Activated T-cell treated with anti-CD3 and anti-CD28 coated beads, Interleukin-2, amount 50 U/mL, for 1 hour (primary cell): Measurements from ENCODE around the gene MITF.

Experiments used
- DNase-seq: peaks from one replicate; pipeline ENCODE4 v3.0.0-alpha.2; 2020

Gene MITF

GRCh38 chr3:69983546-69984265 lies 244.4 kb downstream of the MITF start:
- DNase-seq = no peak

- DNase-seq = no peak
These were observed 246.0 kb downstream of the MITF start for GRCh38 chr3:69985266-69985665.

- DNase-seq = no peak
These were observed 247.2 kb downstream of the MITF start for GRCh38 chr3:69986419-69986818.

GRCh38 chr3:69987833-69988232 lies 248.6 kb downstream of the MITF start:
- no peak for DNase-seq

- DNase-seq = no peak
These were observed 254.5 kb downstream of the MITF start for GRCh38 chr3:69993757-69994156.

DNA sequence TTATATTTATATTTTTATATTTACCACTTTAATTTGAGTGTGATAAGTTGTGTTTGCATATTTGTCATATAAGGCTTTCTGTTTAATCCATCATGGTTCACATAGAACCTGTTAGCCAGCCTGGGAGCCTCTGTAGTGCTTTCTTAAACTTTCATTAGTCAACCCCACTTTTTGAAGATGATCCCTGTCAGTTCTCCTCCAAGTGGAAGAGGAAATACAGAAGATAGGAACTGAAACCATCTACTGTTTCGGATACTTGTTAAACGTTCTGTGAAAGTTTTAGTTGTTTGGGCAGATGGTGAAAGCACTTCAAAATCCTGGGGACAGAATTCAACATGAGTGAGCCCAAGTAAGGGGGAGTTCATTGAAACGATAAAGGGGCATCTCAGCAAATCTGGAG lies 255.7 kb downstream of the MITF start:
- DNase-seq = no peak

- DNase-seq = no peak
These were observed 258.5 kb downstream of the MITF start for GRCh38 chr3:69997631-69998307.

GRCh38 chr3:69998759-69999139 lies 259.5 kb downstream of the MITF start:
- DNase-seq = no peak

DNA sequence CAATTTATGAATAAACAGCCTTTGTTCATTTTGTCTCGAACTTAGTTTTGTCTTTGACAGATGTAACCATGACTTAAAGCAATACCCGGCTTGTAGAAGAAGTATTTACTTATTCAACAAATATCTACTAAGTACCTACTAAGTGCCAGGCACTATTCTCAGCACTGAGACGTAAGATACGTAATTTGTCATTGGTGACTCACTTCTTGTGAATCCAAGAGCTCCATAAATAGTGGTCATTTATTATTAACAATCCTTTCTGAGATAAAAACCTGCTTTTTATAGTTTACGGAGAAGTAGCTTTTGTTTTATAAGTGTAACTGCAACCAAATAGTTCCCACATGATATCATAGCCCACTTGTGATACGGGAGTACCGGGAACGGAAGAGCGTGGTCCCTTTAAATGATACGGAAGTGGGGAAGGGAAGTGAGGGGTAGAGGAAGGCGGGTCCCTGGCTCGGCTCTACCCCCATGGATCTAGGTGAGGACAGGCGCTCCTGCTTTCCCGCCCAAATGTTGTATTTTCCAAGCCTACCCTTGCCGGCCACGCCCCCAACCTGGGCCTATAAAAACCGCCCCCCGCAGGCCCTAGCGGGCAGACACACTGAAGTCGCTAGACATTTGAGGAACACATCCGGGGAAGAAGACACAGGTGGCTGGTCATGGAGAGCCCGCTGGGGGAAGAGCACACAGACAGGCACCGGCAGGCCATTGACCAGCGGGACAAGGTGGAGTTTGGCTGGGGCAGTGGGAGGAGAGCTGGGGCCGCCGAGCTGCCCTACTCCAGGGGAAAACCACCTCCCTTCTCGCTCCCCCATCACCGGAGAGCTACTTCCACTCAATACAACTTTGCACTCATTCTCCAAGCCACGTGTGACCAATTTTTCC lies 260.1 kb downstream of the MITF start, which contains the start of gene SAMMSON:
SAMMSON (plus strand) TSS at position 594 of the 888 bp plus-strand sequence.
- DNase-seq = no peak

DNA sequence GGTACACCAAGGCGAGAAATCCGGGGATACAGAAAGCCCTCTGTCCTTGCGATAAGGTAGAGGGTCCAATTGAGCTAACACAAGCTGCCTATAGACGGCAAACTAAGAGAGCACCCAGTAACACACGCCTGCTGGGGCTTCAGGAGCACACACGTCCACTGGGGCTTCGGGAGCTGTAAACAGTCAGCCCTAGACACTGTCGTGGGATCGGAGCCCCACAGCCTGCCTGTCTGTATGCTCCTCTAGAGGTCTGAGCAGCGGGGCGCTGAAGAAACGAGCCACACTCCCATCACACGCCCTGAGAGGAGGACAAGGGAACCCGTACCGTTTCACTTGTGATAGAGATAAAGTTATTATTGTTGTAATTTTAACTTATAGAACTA lies 260.8 kb downstream of the MITF start:
- no peak for DNase-seq

- DNase-seq = no peak
These were observed 261.4 kb downstream of the MITF start for GRCh38 chr3:70000563-70001081.

DNA sequence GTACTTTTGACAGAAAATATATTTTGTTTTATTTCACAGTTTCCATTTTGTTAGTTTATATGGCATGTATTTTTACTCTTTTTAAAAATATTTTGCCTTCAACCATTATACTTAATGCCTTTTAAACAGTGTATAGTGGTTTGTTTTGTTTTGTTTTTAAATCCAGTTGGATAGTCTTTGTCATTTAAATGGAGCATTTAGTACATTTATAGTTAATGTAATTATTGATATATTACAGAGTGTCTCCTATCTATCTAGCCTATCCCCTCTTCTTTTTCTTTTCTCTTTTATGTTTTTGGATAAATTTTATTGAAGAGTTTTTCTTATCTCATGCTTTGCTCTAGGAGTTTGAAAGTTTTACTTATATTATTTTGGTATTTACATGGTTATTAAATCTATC lies 263.9 kb downstream of the MITF start:
- no peak for DNase-seq

- no peak for DNase-seq
These were observed 266.8 kb downstream of the MITF start for GRCh38 chr3:70006089-70006488.

- no peak for DNase-seq
These were observed 271.1 kb downstream of the MITF start for GRCh38 chr3:70010346-70010745.

DNA sequence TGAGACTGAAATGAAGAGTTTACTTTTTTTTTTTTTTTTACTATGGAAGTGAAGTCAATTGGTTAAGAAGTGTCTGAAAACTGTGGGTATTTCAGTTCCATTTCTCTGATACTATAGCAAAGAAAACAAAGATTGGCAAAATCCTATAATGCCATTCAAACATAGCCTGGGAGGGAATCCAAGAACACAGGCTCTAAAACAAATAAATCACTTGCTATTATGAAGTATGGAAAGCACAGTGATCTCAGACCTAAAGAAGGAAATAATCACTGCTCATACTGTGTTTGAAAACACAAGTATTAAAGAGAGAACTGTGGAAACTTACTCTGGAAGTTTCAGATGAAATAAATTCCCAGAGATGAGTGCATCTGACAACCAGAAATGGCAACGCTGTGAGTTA lies 272.3 kb downstream of the MITF start:
- no peak for DNase-seq
